Liver (tissue), 9 donors: ENCODE data around the gene SLC51B. TPM values are rescaled to one million over a fixed set of nuclear protein-coding genes. Genes with fewer than 3 reads are reported as not detected.

Source experiments
- DNase-seq: peaks from one replicate; pipeline ENCODE4 v3.0.0-alpha.2; 2017; ENCODE audit warnings: low spot score
- H3K27ac ChIP-seq, 2 donors: one replicate each; pipeline ENCODE4 v1.7.0; 2013; ENCODE audit warnings: inconsistent platforms in 2 of 2, low read length in 2 of 2, control low read depth in 1 of 2, low read depth in 1 of 2, mild to moderate bottlenecking in 1 of 2
- H3K27me3 ChIP-seq, 4 donors: one replicate each; pipeline versions ENCODE4 v1.6.1 to v1.7.0; 2013; ENCODE audit warnings: low read length in 3 of 4, inconsistent platforms in 1 of 4, mild to moderate bottlenecking in 1 of 4, moderate library complexity in 1 of 4; ENCODE audit not compliant: control insufficient read depth in 4 of 4, insufficient read depth in 4 of 4
- H3K36me3 ChIP-seq, 4 donors: one replicate each; pipeline versions ENCODE4 v1.6.1 to v1.7.0; 2013; ENCODE audit warnings: low read length in 3 of 4, mild to moderate bottlenecking in 3 of 4, low read depth in 1 of 4, moderate library complexity in 1 of 4; ENCODE audit not compliant: control insufficient read depth in 4 of 4, insufficient read depth in 3 of 4
- H3K4me1 ChIP-seq, 4 donors: one replicate each; pipeline versions ENCODE4 v1.6.1 to v1.7.0; 2013; ENCODE audit warnings: low read length in 3 of 4, mild to moderate bottlenecking in 3 of 4, moderate library complexity in 1 of 4; ENCODE audit not compliant: control insufficient read depth in 4 of 4, insufficient read depth in 4 of 4
- H3K4me3 ChIP-seq, 3 donors: one replicate each; pipeline versions ENCODE4 v1.6.1 to v1.7.0; 2013; ENCODE audit warnings: low read length in 3 of 3, control low read depth in 1 of 3, low read depth in 1 of 3, mild to moderate bottlenecking in 1 of 3
- H3K9ac ChIP-seq, 2 donors: one replicate each; pipeline ENCODE4 v1.7.0; 2013; ENCODE audit warnings: low read length in 2 of 2, mild to moderate bottlenecking in 2 of 2, moderate library complexity in 2 of 2, control low read depth in 1 of 2, low read depth in 1 of 2
- H3K9me3 ChIP-seq, 4 donors: one replicate each; pipeline versions ENCODE4 v1.6.1 to v1.7.0; 2013; ENCODE audit warnings: low read length in 3 of 4; ENCODE audit not compliant: control insufficient read depth in 4 of 4
- EGR1 ChIP-seq, 2 donors: IDR thresholded peaks; 2 replicates each; pipeline ENCODE4 v1.6.1; 2016 to 2018; ENCODE audit warnings: antibody characterized with exemption in 2 of 2, low read depth in 2 of 2
- FOXA1 ChIP-seq: IDR thresholded peaks from 2 replicates; pipeline ENCODE4 v1.6.1; 2016; ENCODE audit warnings: antibody characterized with exemption
- FOXA2 ChIP-seq: IDR thresholded peaks from 2 replicates; pipeline ENCODE4 v1.6.1; 2016; ENCODE audit warnings: antibody characterized with exemption
- GABPA ChIP-seq, 2 donors: IDR thresholded peaks in 1 of 2; conservative IDR thresholded peaks in 1 of 2; 2 replicates each; pipeline ENCODE4 v1.6.1; 2016; ENCODE audit warnings: antibody characterized with exemption in 2 of 2, mild to moderate bottlenecking in 1 of 2, moderate library complexity in 1 of 2
- HNF4A ChIP-seq, 2 donors: conservative IDR thresholded peaks; 2 replicates each; pipeline ENCODE4 v1.6.1; 2016; ENCODE audit warnings: antibody characterized with exemption in 2 of 2, mild to moderate bottlenecking in 2 of 2
- HNF4G ChIP-seq: IDR thresholded peaks from 2 replicates; pipeline ENCODE4 v1.6.1; 2016; ENCODE audit warnings: antibody characterized with exemption
- JUND ChIP-seq, 2 donors: IDR thresholded peaks; 2 replicates each; pipeline ENCODE4 v1.6.1; 2016; ENCODE audit warnings: antibody characterized with exemption in 2 of 2
- NR2F2 ChIP-seq: IDR thresholded peaks from 2 replicates; pipeline ENCODE4 v1.6.1; 2016; ENCODE audit warnings: antibody characterized with exemption
- RAD21 ChIP-seq, 2 donors: IDR thresholded peaks; 2 replicates each; pipeline ENCODE4 v1.6.1; 2016; ENCODE audit warnings: antibody characterized with exemption in 2 of 2, mild to moderate bottlenecking in 2 of 2
- RXRA ChIP-seq, 2 donors: IDR thresholded peaks; 2 replicates each; pipeline ENCODE4 v1.6.1; 2017 to 2018; ENCODE audit warnings: antibody characterized with exemption in 2 of 2, mild to moderate bottlenecking in 1 of 2
- SP1 ChIP-seq: IDR thresholded peaks from 2 replicates; pipeline ENCODE4 v1.6.1; 2018; ENCODE audit warnings: antibody characterized with exemption, mild to moderate bottlenecking
- TAF1 ChIP-seq: conservative IDR thresholded peaks from 2 replicates; pipeline ENCODE4 v1.6.1; 2016; ENCODE audit warnings: antibody characterized with exemption, mild to moderate bottlenecking
- YY1 ChIP-seq: IDR thresholded peaks from 2 replicates; pipeline ENCODE4 v1.6.1; 2016; ENCODE audit warnings: antibody characterized with exemption, mild to moderate bottlenecking
- WGBS: extraction: QIAGEN DNeasy Blood & Tissue Kit; methylation state at CpG from one replicate; pipeline ENCODE4 v1.1.7; 2013; 5-methylcytosine and 5-hydroxymethylcytosine counted together
- polyA plus RNA-seq, 2 donors: library from polyadenylated mRNA; stranded (reverse) in 1 of 2; unstranded in 1 of 2; fragments of 200-250 nt in 1 of 2; fragments of >200 nt in 1 of 2; fragmentation: Nextera tagmentation in 1 of 2; extraction: Ambion mirVana in 1 of 2; gene quantifications; one replicate each; pipeline versions ENCODE4 v1.2.1 to v1.2.3, GENCODE V29; 2013 to 2015
- total RNA-seq, 2 donors: library from RNA; depleted of rRNA; stranded (reverse); fragments of >200 nt; gene quantifications; one replicate each; pipeline ENCODE4 v1.2.3, GENCODE V29; 2014
- TF ChIP-seq, protein P1 (sequence below): IDR thresholded peaks from 2 replicates; pipeline ENCODE4 v1.6.1; 2016; ENCODE audit warnings: antibody characterized with exemption
- TF ChIP-seq, protein P2 (sequence below): IDR thresholded peaks from 2 replicates; pipeline ENCODE4 v1.6.1; 2016; ENCODE audit warnings: antibody characterized with exemption, mild to moderate bottlenecking
- TF ChIP-seq, protein P3 (sequence below): IDR thresholded peaks from 2 replicates; pipeline ENCODE4 v1.6.1; 2016; ENCODE audit warnings: antibody characterized with exemption
- TF ChIP-seq, protein P4 (sequence below): fragments of 150-350 bp; IDR thresholded peaks from 2 replicates; pipeline ENCODE4 v1.5.1; 2017; ENCODE audit warnings: improper control_type of control experiment, low read depth, low read length; ENCODE audit not compliant: missing input control
- donor health status: healthy.
- donor health status: healthy.
- donor health status: healthy.
- donor health status: healthy.
- donor health status: healthy.

SLC51B gene
- total and polyA plus RNA-seq, 4 donors: 0.25 to 2.1 (median 1.1) TPM

DNA sequence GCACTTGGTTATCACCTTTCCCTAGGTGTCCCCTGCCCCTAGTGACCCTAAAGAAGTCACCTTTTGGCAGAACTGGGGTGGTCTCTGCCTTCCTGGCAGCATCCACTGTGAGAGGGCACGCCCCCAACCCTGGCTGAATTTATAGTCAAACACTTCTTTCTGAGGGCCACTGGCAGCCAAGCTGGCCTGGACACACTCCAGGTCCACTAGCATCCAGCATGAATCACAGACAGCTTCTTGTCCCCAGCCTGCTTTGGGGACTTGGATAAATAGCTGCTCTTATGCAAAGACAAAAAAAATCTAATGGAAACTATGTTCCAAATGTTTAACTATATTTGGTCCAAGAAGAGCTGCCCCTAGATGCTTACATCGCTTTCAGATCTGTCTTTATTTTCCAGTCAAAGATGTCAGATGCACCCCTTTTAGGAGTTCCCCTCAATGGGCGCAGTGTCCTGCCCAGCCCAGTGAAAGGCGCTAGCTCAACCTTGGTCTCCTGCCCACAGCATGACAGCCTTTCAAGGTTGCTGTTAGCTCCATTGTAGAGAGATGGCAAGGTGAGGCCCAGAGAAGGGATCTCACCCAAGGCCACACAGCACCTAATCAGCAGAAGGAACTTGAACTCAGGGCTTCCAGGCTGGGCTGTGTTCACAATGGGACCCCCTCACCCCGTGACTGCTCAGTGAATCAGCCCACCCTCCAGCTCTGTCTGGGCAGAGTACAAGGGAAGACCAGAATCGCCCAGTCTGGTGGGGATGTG is 15.6 kb downstream of the SLC51B start:
- H3K4me3 ChIP-seq: no peak overlapping the region
- no peak for DNase-seq
- H3K27ac ChIP-seq: no peak overlapping the region
- no peak overlapping the region for H3K9ac ChIP-seq
- no peak for TF ChIP-seq EGR1 (IDR thresholded peaks at IDR 0.05; ENCODE audit: low read depth in 2 of 2)
- TF ChIP-seq HNF4G: no peak
- TF ChIP-seq, protein P1, sequence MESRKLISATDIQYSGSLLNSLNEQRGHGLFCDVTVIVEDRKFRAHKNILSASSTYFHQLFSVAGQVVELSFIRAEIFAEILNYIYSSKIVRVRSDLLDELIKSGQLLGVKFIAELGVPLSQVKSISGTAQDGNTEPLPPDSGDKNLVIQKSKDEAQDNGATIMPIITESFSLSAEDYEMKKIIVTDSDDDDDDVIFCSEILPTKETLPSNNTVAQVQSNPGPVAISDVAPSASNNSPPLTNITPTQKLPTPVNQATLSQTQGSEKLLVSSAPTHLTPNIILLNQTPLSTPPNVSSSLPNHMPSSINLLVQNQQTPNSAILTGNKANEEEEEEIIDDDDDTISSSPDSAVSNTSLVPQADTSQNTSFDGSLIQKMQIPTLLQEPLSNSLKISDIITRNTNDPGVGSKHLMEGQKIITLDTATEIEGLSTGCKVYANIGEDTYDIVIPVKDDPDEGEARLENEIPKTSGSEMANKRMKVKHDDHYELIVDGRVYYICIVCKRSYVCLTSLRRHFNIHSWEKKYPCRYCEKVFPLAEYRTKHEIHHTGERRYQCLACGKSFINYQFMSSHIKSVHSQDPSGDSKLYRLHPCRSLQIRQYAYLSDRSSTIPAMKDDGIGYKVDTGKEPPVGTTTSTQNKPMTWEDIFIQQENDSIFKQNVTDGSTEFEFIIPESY: no peak
- no peak for TF ChIP-seq RXRA (IDR thresholded peaks at IDR 0.05)
- no peak for TF ChIP-seq FOXA2
- TF ChIP-seq TAF1: no peak
- TF ChIP-seq JUND (IDR thresholded peaks at IDR 0.05): no peak
- no peak for TF ChIP-seq NR2F2
- TF ChIP-seq, protein P2, sequence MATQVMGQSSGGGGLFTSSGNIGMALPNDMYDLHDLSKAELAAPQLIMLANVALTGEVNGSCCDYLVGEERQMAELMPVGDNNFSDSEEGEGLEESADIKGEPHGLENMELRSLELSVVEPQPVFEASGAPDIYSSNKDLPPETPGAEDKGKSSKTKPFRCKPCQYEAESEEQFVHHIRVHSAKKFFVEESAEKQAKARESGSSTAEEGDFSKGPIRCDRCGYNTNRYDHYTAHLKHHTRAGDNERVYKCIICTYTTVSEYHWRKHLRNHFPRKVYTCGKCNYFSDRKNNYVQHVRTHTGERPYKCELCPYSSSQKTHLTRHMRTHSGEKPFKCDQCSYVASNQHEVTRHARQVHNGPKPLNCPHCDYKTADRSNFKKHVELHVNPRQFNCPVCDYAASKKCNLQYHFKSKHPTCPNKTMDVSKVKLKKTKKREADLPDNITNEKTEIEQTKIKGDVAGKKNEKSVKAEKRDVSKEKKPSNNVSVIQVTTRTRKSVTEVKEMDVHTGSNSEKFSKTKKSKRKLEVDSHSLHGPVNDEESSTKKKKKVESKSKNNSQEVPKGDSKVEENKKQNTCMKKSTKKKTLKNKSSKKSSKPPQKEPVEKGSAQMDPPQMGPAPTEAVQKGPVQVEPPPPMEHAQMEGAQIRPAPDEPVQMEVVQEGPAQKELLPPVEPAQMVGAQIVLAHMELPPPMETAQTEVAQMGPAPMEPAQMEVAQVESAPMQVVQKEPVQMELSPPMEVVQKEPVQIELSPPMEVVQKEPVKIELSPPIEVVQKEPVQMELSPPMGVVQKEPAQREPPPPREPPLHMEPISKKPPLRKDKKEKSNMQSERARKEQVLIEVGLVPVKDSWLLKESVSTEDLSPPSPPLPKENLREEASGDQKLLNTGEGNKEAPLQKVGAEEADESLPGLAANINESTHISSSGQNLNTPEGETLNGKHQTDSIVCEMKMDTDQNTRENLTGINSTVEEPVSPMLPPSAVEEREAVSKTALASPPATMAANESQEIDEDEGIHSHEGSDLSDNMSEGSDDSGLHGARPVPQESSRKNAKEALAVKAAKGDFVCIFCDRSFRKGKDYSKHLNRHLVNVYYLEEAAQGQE: no peak
- TF ChIP-seq, protein P3, sequence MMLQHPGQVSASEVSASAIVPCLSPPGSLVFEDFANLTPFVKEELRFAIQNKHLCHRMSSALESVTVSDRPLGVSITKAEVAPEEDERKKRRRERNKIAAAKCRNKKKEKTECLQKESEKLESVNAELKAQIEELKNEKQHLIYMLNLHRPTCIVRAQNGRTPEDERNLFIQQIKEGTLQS: no peak
- TF ChIP-seq, protein P4, sequence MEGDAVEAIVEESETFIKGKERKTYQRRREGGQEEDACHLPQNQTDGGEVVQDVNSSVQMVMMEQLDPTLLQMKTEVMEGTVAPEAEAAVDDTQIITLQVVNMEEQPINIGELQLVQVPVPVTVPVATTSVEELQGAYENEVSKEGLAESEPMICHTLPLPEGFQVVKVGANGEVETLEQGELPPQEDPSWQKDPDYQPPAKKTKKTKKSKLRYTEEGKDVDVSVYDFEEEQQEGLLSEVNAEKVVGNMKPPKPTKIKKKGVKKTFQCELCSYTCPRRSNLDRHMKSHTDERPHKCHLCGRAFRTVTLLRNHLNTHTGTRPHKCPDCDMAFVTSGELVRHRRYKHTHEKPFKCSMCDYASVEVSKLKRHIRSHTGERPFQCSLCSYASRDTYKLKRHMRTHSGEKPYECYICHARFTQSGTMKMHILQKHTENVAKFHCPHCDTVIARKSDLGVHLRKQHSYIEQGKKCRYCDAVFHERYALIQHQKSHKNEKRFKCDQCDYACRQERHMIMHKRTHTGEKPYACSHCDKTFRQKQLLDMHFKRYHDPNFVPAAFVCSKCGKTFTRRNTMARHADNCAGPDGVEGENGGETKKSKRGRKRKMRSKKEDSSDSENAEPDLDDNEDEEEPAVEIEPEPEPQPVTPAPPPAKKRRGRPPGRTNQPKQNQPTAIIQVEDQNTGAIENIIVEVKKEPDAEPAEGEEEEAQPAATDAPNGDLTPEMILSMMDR: no peak
- no peak for TF ChIP-seq RAD21 (IDR thresholded peaks at IDR 0.05)
- no peak for TF ChIP-seq YY1
- no peak for TF ChIP-seq GABPA (IDR thresholded peaks at IDR 0.05 in 1 of 2, conservative IDR thresholded peaks at IDR 0.05 in 1 of 2)
- TF ChIP-seq FOXA1: no peak
- no peak for TF ChIP-seq HNF4A (conservative IDR thresholded peaks at IDR 0.05)
- TF ChIP-seq SP1: no peak
- WGBS: 91% methylated on average over 6 of the region's 6 CpGs
- peaks cover 0 to 3% (median 0%) of the 10 kb centered on the region in 4 donors for H3K4me1 ChIP-seq
- H3K9me3 ChIP-seq: no peaks in the 10 kb centered on the region
- no peaks in the 10 kb centered on the region for H3K27me3 ChIP-seq
- H3K36me3 ChIP-seq: no peaks in the 10 kb centered on the region
